Transverse colon (tissue), 4 donors: ENCODE data around the gene NHLH1. TPM values are rescaled to one million over a fixed set of nuclear protein-coding genes. Genes with fewer than 3 reads are reported as not detected.

Experiments
- DNase-seq: peaks from one replicate; pipeline ENCODE4 v3.0.0-alpha.2; 2019
- H3K27ac ChIP-seq, 4 donors: fragments of 200-600 bp; sonication (generic); 2 replicates each; pipeline ENCODE4 v1.5.1; 2016 to 2018; ENCODE audit warnings: inconsistent platforms in 4 of 4
- H3K27me3 ChIP-seq: fragments of 200-600 bp; sonication (generic); 2 replicates; pipeline ENCODE4 v1.5.1; 2017; ENCODE audit warnings: inconsistent platforms
- H3K36me3 ChIP-seq, 4 donors: fragments of 200-600 bp; sonication (generic); 2 replicates each; pipeline ENCODE4 v1.5.1; 2017 to 2019; ENCODE audit warnings: inconsistent platforms in 4 of 4
- H3K4me1 ChIP-seq, 4 donors: fragments of 200-600 bp; sonication (generic); 2 replicates each; pipeline ENCODE4 v1.5.1; 2017 to 2020; ENCODE audit warnings: inconsistent platforms in 4 of 4
- H3K4me3 ChIP-seq, 4 donors: fragments of 200-600 bp; sonication (generic); 1 replicate in 1 of 4; 2 replicates in 3 of 4; pipeline versions ENCODE4 v1.5.1 to v1.6.1; 2017 to 2019; ENCODE audit warnings: inconsistent platforms in 4 of 4
- H3K9me3 ChIP-seq, 2 donors: fragments of 200-600 bp; sonication (generic); 2 replicates each; pipeline ENCODE4 v1.5.1; 2017 to 2019; ENCODE audit warnings: inconsistent platforms in 2 of 2
- CTCF ChIP-seq, 5 experiments: fragments of 200-600 bp in 3 of 5; fragments of 450-650 bp in 2 of 5; sonication (generic) in 3 of 5; IDR thresholded peaks; 1 replicate in 2 of 5; 2 replicates in 3 of 5; pipeline ENCODE4 v1.5.1; 2016 to 2017; ENCODE audit warnings: antibody characterized with exemption in 5 of 5, inconsistent platforms in 3 of 5, mild to moderate bottlenecking in 2 of 5, moderate library complexity in 1 of 5
- EP300 ChIP-seq: sonication (generic); formaldehyde crosslinking; IDR thresholded peaks from one replicate; pipeline ENCODE4 v1.6.1; 2017; ENCODE audit warnings: antibody characterized with exemption, low read depth
- POLR2A ChIP-seq: fragments of 450-650 bp; IDR thresholded peaks from one replicate; pipeline ENCODE4 v1.6.1; 2016; ENCODE audit warnings: antibody characterized with exemption, mild to moderate bottlenecking, moderate library complexity
- POLR2AphosphoS5 ChIP-seq, 3 donors: sonication (generic); formaldehyde crosslinking; IDR thresholded peaks; one replicate each; pipeline ENCODE4 v1.6.1; 2016; ENCODE audit warnings: antibody characterized with exemption in 3 of 3
- WGBS, 2 donors: methylation state at CpG; one replicate each; pipeline ENCODE4 v1.1.5; 2018; ENCODE audit warnings: low coverage in 1 of 2; 5-methylcytosine and 5-hydroxymethylcytosine counted together
- in situ Hi-C, 4 donors: fragments of 200-750 bp; cut with MboI; loops; one replicate each; pipeline versions ENCODE4 v1.15.0 to v1.15.1; 2017; ENCODE audit warnings: low sequenced_read_pairs in 3 of 4, low pct_ligation_motif_present in 1 of 4, low pct_unique_long_range_greater_than_20kb in 1 of 4
- intact Hi-C: fragments of 100-400 bp; cut with DNase I; formaldehyde crosslinking; loops from one replicate; pipeline ENCODE4 v1.15.1; 2023; ENCODE audit warnings: low total_unique reads
- total RNA-seq, 4 donors: library from RNA; depleted of rRNA; stranded (reverse); fragments of >200 nt; gene quantifications; one replicate each; pipeline ENCODE4 v1.1.0, GENCODE V29; 2016

Gene NHLH1
- total RNA-seq, 4 donors from 2014 or later, result not detected

DNA sequence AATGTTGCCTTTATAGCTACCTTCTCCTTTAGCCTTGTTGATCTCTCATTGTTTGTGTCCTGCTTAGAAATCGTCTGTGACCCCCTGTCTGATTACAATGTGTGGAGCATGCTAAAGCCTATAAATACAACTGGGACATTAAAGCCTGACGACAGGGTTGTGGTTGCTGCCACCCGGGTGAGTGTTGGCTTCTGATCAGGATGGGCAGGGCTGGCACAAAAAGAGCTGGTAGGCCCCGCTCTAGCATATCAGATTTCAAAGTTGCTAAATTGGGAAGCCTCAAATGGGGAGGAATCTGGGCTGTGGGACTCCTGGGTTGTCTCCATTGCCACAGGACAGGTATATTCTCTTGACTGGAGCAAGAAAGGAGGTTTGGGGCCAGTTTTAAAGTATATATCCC lies 15.2 kb upstream of the NHLH1 start:
- Histone ChIP-seq H3K4me1 (no peaks in the 10 kb centered on the region), H3K36me3 (peaks cover 0 to 78% (median 35%) of the 10 kb centered on the region in 4 donors), H3K27ac (no peak overlapping the region), H3K9me3 (no peaks in the 10 kb centered on the region), H3K27me3 (no peaks in the 10 kb centered on the region), H3K4me3 (no peak overlapping the region)
- intact Hi-C loops, result no loop called here
- in situ Hi-C loops, result no loop called here
- WGBS, 2 donors, result 65% methylated on average over 4 of the region's 4 CpGs; no CpG with 5 or more reads in 1 of the 2 donors
- TF ChIP-seq POLR2A (no peak), CTCF (IDR thresholded peaks at IDR 0.05) (no peak), POLR2AphosphoS5 (IDR thresholded peaks at IDR 0.05) (no peak), EP300 (no peak)
- DNase-seq, result no peak

GRCh38 chr1:160352555-160352954 lies 14.3 kb upstream of the NHLH1 start:
- intact Hi-C loops (no loop called here), in situ Hi-C loops (no loop called here)
- Histone ChIP-seq H3K4me3 (no peak overlapping the region), H3K9me3 (no peaks in the 10 kb centered on the region), H3K36me3 (peaks cover 0 to 85% (median 36%) of the 10 kb centered on the region in 4 donors), H3K27me3 (no peaks in the 10 kb centered on the region), H3K4me1 (no peaks in the 10 kb centered on the region), H3K27ac (no peak overlapping the region)
- no peak for TF ChIP-seq POLR2AphosphoS5 (IDR thresholded peaks at IDR 0.05)
- TF ChIP-seq EP300, result no peak
- no peak for TF ChIP-seq POLR2A
- TF ChIP-seq CTCF (IDR thresholded peaks at IDR 0.05), result no peak
- WGBS, 2 donors, result 89 to 90% methylated on average over 5 to 8 of the region's 8 CpGs
- DNase-seq, result no peak

GRCh38 chr1:160353223-160353622 lies 13.6 kb upstream of the NHLH1 start:
- TF ChIP-seq POLR2A (no peak), POLR2AphosphoS5 (IDR thresholded peaks at IDR 0.05) (no peak), EP300 (no peak), CTCF (IDR thresholded peaks at IDR 0.05) (no peak)
- Histone ChIP-seq H3K27me3 (no peaks in the 10 kb centered on the region), H3K4me1 (no peaks in the 10 kb centered on the region), H3K4me3 (no peak overlapping the region), H3K27ac (no peak overlapping the region), H3K9me3 (no peaks in the 10 kb centered on the region), H3K36me3 (peaks cover 0 to 85% (median 36%) of the 10 kb centered on the region in 4 donors)
- intact Hi-C loops (no loop called here), in situ Hi-C loops (no loop called here)
- no peak for DNase-seq
- WGBS, 2 donors, result 83 to 95% methylated on average over 2 of the region's 2 CpGs

DNA sequence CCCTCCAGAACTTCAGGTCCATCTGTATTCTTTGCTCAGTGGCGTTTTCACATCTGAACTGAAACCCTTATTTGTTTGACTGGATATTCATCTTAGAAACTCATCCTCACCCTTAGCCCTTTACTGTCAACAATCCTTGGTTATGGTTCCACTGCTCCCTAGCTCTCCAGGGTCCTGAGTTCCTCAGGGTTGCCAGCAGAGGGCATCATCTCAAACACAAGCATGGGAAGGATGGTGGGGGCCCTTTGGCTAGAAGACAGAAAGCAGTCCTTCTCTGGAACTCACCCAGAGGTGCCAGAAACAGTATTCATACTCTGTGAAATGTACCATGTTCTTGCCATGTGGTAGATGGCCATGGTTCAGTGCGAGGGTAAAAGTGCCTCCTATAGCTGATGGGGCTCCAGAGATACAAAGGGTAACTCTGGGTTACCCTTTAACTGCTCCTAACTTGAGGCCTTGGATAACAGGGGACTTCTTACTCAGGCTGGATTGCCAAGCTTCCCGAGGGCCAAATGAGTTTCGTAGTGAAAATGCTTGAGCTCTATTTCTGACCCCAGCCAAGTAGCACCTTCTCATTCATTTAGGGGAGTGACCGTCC lies 12.4 kb upstream of the NHLH1 start:
- 74 to 83% methylated on average over 2 to 5 of the region's 5 CpGs for WGBS, 2 donors
- no peak for DNase-seq
- Histone ChIP-seq H3K36me3 (peaks cover 0 to 79% (median 36%) of the 10 kb centered on the region in 4 donors), H3K9me3 (no peaks in the 10 kb centered on the region), H3K4me3 (no peak overlapping the region), H3K4me1 (no peaks in the 10 kb centered on the region), H3K27me3 (no peaks in the 10 kb centered on the region), H3K27ac (no peak overlapping the region)
- TF ChIP-seq CTCF (IDR thresholded peaks at IDR 0.05) (peak in 4 of 5 experiments; percentile 14 to 38 (median 32)), POLR2AphosphoS5 (IDR thresholded peaks at IDR 0.05) (no peak)
- intact Hi-C loops (no loop called here), in situ Hi-C loops (no loop called here)
